ENCODE data around the gene HAGH.
"Not testable (repeated sequence)": the region's sequence is repeated elsewhere in the genome, so short reads cannot be mapped to it uniquely, and the experiment has no call there.

The HAGH gene

GRCh38 chr16:1807626-1808025 lies 19.0 kb downstream of the HAGH start:
- Histone ChIP-seq H3K27me3 (ENCODE audit: insufficient read depth, low read depth, severe bottlenecking) (no peaks in the 10 kb centered on the region), H3K4me3 (ENCODE audit: low read depth, low read length) (no peak overlapping the region), H3K9me3 (ENCODE audit: severe bottlenecking) (no peaks in the 10 kb centered on the region), H3K27ac (no peak overlapping the region), H3K36me3 (peaks cover 53% of the 10 kb centered on the region)
- TF ChIP-seq, protein P1, sequence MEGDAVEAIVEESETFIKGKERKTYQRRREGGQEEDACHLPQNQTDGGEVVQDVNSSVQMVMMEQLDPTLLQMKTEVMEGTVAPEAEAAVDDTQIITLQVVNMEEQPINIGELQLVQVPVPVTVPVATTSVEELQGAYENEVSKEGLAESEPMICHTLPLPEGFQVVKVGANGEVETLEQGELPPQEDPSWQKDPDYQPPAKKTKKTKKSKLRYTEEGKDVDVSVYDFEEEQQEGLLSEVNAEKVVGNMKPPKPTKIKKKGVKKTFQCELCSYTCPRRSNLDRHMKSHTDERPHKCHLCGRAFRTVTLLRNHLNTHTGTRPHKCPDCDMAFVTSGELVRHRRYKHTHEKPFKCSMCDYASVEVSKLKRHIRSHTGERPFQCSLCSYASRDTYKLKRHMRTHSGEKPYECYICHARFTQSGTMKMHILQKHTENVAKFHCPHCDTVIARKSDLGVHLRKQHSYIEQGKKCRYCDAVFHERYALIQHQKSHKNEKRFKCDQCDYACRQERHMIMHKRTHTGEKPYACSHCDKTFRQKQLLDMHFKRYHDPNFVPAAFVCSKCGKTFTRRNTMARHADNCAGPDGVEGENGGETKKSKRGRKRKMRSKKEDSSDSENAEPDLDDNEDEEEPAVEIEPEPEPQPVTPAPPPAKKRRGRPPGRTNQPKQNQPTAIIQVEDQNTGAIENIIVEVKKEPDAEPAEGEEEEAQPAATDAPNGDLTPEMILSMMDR (IDR thresholded peaks at IDR 0.05; ENCODE audit: low read depth, low read length), result no peak
- DNase-seq, result no peak

GRCh38 chr16:1800701-1801100 lies 25.9 kb downstream of the HAGH start:
- no peak for DNase-seq
- peaks cover 4% of the 10 kb centered on the region; the same call in 1 of the 2 replicates for H3K36me3 ChIP-seq
- TF ChIP-seq, protein P1 (IDR thresholded peaks at IDR 0.05; ENCODE audit: low read depth, low read length), result no peak
- H3K27ac ChIP-seq, result no peak overlapping the region
- peaks cover 12% of the 10 kb centered on the region for H3K9me3 ChIP-seq (ENCODE audit: severe bottlenecking)
- H3K4me3 ChIP-seq (ENCODE audit: low read depth, low read length), result no peak overlapping the region
- H3K27me3 ChIP-seq (ENCODE audit: insufficient read depth, low read depth, severe bottlenecking), result no peaks in the 10 kb centered on the region

- not testable (repeated sequence) for DNase-seq; H3K4me3 ChIP-seq (ENCODE audit: low read depth, low read length); H3K36me3 ChIP-seq; H3K27me3 ChIP-seq (ENCODE audit: insufficient read depth, low read depth, severe bottlenecking); H3K27ac ChIP-seq
- H3K9me3 ChIP-seq (ENCODE audit: severe bottlenecking), result peaks cover 12% of the 10 kb centered on the region
Observed at GRCh38 chr16:1799263-1799662, 27.4 kb downstream of the HAGH start.

GRCh38 chr16:1794908-1795666 lies 31.5 kb downstream of the HAGH start:
- Histone ChIP-seq H3K4me3 (ENCODE audit: low read depth, low read length) (no peak overlapping the region), H3K36me3 (peaks cover 10% of the 10 kb centered on the region), H3K9me3 (ENCODE audit: severe bottlenecking) (peaks cover 12% of the 10 kb centered on the region), H3K27ac (no peak overlapping the region), H3K27me3 (ENCODE audit: insufficient read depth, low read depth, severe bottlenecking) (no peaks in the 10 kb centered on the region)
- no peak for DNase-seq
- TF ChIP-seq, protein P1 (IDR thresholded peaks at IDR 0.05; ENCODE audit: low read depth, low read length), result no peak

DNA sequence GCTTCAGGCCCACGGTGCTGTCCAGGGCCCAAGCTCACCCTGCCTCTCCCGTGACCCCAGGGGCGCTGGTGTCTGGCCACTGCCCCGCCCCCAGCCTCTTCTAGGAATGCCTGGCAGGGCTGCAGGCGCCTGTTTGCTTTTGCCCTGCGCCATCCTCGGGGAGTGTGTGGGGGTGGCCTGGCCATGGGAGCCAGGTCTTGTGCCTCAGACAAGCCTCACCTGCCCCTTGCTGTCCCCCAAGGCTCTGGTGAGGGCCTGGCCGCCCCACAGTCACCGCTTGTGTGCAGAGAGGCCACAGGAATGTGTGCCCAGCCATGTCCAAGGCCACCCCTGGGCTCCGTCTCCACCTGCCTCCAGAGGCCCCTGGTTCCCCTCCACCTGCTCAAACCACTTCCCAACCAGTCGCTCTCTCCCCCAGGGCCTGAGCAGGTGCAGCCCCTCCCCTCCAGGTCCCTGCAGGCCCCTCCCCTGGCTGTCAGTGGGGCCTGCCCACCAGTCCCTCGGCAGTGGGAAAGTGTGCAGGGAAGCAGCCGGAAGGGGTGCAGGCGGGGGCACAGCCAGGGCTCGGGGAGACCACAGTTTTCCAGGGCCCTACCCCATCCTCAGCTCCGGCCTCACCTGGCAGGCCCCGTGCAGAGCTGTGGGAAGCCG lies 32.3 kb downstream of the HAGH start:
- TF ChIP-seq, protein P1 (IDR thresholded peaks at IDR 0.05; ENCODE audit: low read depth, low read length), result no peak
- H3K27me3 ChIP-seq (ENCODE audit: insufficient read depth, low read depth, severe bottlenecking), result no peaks in the 10 kb centered on the region
- H3K27ac ChIP-seq, result no peak overlapping the region
- no peak for DNase-seq
- peaks cover 16% of the 10 kb centered on the region for H3K36me3 ChIP-seq
- peaks cover 12% of the 10 kb centered on the region for H3K9me3 ChIP-seq (ENCODE audit: severe bottlenecking)
- no peak overlapping the region for H3K4me3 ChIP-seq (ENCODE audit: low read depth, low read length)

GRCh38 chr16:1793578-1794220 lies 32.9 kb downstream of the HAGH start, which contains the start of gene IGFALS:
IGFALS (minus strand) TSS chr16:1793705; CDS start chr16:1793652, 53 bp downstream.
- TF ChIP-seq, protein P1 (IDR thresholded peaks at IDR 0.05; ENCODE audit: low read depth, low read length), result no peak
- Histone ChIP-seq H3K36me3 (peaks cover 21% of the 10 kb centered on the region), H3K4me3 (ENCODE audit: low read depth, low read length) (no peak within 1 kb of the TSS), H3K27me3 (ENCODE audit: insufficient read depth, low read depth, severe bottlenecking) (no peaks in the 10 kb centered on the region), H3K27ac (no peak within 1 kb of the TSS), H3K9me3 (ENCODE audit: severe bottlenecking) (peaks cover 12% of the 10 kb centered on the region)
- no peak for DNase-seq
